Activated gamma-delta T cell treated with anti-CD3 and anti-CD28 coated beads, Interleukin-2, amount 50 U/mL, for 16 hours (primary cell): ENCODE measurements around the gene ARHGAP8.

Experiments used
- DNase-seq: peaks from one replicate; pipeline ENCODE4 v3.0.0-alpha.2; 2020; ENCODE audit warnings: low read depth

The ARHGAP8 gene

DNA sequence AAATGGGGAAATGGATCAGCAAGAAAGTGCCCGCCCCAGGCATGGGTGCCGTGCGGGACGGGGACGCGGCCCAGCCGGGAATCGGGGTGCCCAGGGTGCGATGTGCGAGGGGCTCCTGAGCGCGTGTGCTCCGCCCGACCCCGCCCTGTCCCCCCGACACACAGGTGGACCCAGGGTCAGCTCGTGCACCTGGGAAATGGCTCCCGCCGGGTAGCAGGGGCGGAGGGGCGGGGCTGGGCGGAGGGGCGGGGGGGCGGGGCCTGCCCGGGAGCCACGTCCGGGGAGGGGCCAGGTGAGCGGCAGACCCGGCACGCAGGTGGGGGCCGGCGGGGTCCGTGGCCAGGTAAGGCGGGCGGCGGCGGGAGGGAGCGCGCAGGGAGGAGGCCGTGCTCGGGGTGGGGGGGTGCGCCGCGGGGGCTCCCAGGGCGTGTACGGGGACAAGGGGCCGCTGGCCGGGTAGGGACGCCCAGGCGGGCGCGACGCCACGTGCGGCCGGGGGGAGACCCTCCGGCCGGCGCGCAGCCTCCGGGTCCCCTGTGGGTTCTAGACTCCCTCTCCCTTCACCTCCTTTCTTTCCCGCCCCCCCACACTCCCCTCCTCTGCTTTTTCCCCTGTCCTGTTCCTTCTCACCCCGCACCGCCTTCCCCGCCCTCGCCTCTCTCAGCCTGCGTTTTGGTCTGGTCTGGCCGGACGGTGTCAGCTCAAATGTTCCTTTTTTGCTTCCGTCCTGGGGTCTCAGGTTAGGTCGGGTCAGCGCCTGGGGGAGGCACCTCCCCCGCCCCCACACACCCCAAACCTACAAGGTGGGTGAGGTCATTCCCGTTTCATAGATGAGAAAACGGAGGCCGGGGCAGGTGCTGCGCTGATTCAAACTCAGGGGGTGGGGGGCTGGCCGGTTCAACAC lies at the start of gene ARHGAP8:
Gene ARHGAP8, plus strand, starts transcription at position 291 of the 904 bp plus-strand sequence. CDS start 33,953 bp downstream, outside the sequence.
- DNase-seq, result no peak

DNA sequence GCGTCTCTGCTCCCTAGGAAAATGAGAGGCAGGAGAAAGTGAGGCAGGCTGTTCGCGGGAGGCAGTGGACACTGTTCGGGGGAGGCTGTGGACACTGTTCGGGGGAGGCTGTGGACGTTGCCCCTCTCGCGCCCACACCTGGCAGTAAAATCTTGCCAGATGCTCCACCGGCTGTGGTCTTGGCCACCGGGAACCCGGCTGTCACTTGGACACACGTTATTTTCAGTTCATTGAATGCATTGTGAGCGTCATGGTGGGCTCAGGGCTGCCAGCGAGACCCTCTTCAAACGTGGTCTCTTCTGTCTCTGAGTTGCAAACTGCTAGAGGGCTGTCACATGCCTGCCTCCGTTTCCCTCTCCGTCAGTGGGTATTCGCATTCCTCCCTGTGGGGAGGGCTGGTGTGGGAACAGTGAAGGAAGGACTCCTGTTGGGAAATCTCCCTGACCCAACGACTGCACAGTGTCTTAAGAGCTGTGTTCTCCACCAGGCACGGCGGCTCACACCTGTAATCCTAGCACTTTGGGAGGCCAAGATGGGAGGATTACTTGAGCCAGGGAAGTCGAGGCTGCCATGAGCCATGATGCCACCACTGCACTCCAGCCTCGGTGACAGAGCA lies 49.0 kb upstream of the ARHGAP8 start:
- DNase-seq, result no peak

- DNase-seq, result no peak
These were observed 48.0 kb upstream of the ARHGAP8 start for GRCh38 chr22:44704159-44705021.

- no peak for DNase-seq
These were observed 47.4 kb upstream of the ARHGAP8 start for GRCh38 chr22:44705022-44705297.

DNA sequence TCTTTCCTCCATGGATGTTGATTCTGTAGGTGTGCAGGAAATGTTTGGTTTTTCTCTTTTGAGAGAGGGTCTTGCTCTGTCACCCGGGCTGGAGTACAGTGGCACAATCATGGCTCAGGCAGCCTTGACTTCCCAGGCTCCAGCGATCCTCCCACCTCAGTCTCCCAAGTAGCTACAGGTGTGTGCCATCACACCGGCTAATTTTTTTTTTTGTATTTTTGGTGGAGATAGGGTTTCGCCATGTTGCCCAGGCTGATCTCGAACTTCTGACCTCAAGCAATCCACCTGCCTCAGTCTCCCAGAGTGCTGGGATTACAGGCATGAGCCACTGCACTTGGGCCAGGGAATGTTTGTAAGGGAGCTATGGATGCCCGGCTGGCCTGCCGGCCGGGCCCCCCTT lies 45.9 kb upstream of the ARHGAP8 start:
- no peak for DNase-seq

DNA sequence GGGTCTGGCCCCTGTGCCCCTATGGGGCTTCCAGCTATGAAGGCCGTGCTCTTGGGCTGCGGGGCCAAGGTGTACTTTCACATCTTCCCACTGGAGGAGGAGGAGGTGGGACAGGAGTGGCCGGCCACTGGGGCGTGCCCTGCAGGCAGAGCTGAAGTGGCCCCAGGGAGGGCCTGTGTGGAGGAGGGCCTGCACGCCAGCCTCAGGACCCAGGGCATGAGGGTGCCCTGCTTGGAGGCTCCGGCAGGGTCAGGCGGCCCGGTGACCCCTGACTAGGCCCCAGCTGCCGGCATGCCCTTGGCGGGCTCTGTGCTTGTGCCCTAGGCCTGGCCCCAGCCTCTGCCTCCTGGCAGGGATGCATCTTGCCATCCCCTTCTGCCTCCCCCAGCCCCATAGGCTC lies 45.2 kb upstream of the ARHGAP8 start:
- no peak for DNase-seq

DNA sequence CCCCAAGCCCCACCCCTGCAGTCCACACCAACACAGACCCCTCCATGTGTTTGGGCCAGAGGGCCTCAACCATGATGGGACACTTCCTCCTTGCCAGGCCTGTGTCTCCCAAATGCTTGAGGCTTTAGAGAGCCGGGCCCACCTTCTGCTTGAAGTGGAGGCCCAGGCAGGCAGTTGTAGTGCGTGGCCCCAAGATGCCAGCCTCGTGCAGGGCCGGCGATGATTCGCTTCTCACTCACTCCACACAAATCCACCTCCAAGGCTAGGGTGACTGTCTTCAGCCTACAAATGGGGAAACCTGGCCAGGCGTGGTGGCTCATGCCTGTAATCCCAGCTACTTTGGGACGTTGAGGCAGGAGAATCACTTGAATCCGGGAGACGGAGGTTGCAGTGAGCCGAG lies 44.6 kb upstream of the ARHGAP8 start:
- no peak for DNase-seq

GRCh38 chr22:44709881-44710392 lies 42.4 kb upstream of the ARHGAP8 start:
- no peak for DNase-seq

GRCh38 chr22:44710474-44711240 lies 41.7 kb upstream of the ARHGAP8 start:
- DNase-seq, result peak; percentile 32

GRCh38 chr22:44711241-44711560 lies 41.2 kb upstream of the ARHGAP8 start:
- no peak for DNase-seq

DNA sequence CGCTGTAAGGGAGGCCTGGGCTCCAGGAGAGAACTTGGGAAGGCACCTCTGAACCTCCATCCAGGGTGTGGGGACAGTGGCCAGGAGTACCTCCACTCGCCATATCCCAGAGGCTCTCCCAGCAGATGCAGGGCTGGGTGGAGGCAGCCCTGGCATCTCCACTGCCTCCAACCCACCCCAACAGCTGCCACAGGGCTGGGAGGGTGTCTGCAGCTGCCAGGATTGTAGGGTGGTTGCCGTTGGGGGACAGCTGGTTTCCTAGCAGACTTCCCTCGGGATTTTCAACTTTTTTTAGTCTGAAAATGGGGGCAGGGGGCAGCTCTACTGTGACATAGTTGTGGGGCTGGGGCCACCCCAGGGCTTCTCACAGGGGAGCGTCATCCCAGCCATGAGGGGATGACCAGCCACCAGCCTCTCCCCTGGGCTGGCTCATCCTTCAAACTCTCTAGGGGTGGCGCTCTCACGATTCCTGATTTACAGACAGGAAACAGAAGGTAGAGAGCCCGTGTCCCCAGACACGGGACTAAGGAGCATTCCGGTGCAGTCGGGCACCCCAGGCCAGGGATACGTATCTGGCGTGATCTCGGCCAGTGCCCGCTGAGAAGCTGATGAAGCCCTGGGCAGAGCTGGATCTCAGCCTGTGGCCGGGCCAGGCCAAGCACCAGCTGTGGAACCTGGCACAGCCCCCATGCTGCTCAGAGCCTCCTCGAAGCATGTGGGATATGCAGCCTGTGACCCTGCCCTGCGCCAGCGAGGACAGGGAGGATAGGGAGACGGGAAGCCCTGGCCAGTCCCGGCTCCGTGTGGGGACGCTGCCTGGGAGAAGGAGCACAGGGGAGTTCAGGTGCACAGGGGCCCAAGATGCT lies 40.5 kb upstream of the ARHGAP8 start:
- DNase-seq, result no peak

DNA sequence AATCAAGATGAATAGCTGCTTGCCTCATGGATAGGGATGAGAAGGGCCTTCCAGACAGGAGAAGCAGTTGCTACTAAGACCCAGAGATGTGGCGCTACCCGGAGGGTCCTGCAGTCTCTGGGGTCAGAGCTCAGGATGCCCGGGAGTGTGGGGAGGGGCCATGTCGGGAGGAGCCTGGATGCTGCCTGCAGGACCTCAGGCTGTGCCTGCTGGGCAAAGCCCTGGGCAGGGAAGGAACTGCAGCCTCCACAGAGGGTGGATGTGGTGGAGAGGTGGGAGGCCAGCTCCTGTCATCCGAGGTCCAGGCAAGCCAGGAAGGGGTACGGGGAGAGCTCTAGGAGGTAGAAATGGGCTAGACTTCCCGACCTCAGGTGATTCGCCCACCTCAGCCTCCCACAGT lies 39.4 kb upstream of the ARHGAP8 start:
- DNase-seq, result no peak

- DNase-seq, result no peak
These were observed 37.5 kb upstream of the ARHGAP8 start for GRCh38 chr22:44714703-44715350.

GRCh38 chr22:44718418-44718817 lies 34.0 kb upstream of the ARHGAP8 start:
- no peak for DNase-seq

DNA sequence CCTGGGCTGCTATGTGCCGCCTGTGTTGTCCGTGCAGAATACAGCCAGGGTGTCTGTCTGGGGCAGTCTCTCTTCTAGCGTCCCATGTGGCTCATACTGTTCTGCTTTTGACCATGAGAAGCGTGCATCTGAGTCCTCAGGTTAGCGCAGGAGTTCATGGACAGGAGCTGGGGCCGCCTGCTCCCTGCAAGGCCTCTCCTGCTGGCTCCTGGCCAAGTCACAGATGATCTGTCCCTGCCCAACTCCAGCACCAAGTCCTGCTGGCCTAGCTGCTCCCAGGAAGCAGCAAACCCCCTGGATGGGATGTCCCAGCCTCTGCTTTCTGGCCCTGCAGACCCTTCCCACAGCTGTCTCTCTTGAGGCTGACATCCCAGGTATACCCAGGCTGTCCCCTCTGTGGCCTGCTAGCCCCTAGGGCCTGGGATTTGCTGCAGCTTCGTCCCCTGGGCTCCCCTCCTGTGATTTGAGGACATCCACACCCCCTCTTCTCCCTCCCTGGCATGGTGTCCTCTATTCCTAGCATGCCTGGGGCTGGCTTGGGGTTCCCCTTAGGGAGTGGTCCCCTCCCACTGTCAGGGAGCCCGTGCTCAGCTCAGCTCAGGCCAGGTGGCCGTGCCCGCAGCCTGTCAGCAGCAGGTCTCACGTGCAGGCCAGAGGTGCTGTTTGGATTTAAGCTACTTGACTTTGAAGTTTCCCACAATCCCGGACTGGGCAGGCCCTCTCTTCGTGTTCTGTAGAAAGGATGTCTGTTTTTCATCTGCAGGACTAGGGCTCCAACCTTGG lies 32.6 kb upstream of the ARHGAP8 start:
- no peak for DNase-seq

DNA sequence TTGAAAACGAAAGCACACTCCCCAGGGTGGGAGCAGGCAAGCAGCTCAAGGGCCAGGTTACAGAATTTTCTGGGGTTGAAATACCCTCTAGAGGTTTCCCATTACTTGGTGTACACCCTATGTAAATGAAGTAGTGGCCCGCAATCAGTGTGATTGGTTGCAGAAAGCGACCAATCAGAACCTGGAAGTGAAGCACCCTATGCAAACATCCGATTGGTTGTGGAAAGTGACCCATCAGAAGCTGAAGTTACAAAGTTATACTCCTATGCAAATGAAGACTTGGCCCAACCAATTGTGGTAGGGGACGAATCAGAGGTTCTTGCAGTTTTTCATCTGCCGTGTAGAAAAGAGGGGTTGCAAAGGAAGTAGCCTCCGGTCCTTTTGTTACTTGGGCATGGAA lies 31.2 kb upstream of the ARHGAP8 start:
- DNase-seq, result no peak

DNA sequence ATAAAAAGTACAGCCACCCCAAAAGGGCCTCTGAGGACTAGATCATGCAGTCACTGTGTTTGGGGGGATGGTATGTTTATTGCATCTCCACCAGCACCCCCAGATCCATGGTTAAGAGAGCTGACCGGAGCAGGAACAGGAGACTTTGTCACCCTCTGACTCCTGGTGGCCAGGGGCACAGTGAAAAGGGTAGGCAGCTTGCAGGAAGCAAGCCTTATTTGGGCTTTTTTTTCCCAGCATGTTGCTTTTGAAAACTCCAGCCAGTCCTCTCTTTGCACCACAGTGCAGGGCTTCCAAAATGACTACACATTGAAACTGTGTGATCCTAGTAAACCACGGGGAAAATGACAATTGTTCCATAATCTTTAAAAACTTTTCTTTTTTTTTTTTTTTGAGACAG lies 29.8 kb upstream of the ARHGAP8 start:
- DNase-seq, result no peak

DNA sequence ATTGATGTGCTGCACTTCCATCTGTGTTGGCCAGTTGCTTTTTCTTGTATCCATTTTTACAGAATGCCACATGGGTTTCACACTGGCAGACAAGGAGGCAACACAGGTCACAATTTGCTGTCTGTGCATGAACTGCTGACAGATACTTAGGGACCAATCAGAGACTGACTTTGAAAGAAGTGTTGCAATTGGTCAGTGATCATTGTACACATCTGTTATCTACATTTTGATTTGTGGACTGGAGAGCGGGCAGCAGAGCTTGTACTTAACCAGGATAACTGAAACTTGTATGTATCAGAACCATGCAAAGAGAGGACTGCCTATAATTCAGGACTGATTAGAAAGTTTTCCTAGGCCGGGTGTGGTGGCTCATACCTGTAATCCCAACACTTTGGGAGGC lies 28.6 kb upstream of the ARHGAP8 start:
- DNase-seq, result no peak

DNA sequence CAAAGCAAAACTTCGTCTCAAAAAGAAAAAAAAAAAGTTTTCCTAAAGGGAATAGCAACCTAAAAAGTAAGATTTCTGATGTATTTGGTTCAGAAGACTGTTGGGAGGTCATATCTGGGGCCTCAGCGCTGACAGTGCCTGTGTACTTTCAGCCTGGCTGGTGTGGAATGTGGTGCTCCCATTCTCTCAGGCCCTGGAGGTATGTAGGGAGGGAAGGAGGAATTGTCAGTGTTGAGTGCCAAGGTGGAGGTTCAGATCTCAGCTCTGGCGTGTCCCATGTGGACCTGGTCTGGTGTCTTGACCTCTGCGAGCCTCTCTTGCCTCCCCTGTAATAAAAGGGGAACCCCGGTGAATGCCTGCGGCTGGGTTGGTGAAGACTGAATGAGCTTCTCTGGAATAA lies 28.0 kb upstream of the ARHGAP8 start:
- no peak for DNase-seq

DNA sequence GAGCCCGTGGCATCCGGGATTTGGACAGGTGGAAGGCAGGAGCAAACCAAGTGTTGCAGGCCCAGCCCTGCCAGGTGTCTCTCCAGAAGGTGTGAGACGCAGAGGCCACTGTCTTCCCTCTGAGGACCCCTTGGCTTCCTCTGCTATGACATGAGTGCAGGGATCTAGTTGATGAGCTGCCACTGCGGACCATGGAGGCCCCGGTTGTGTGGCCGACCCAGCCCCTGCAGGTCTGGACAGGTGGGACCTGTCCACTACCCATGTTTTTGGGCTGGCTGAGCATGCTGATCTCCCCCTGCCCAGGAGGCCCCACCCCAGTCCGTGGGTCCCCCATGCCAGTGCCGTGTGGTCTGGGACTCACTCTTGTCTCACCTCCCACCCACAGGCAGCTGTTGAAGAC lies 27.5 kb upstream of the ARHGAP8 start:
- no peak for DNase-seq
